ENCODE results near the gene HLA-DMA. TPM values are rescaled to one million over a fixed set of nuclear protein-coding genes. Genes with fewer than 3 reads are reported as not detected.

Gene HLA-DMA
- total and polyA plus RNA-seq, 9 of the 15 experiments (the other 6 are each of a cell fraction or from before 2014, with no cell fraction given) = 0.13 to 0.83 (median 0.51) TPM

GRCh38 chr6:32972353-32973143 is 19.7 kb upstream of the HLA-DMA start (continued):
- TF ChIP-seq ZBTB40 (IDR thresholded peaks at IDR 0.05) (no peak), ZBTB40 (CRISPR knock-in tag; IDR thresholded peaks at IDR 0.05) (no peak), GATA2 (CRISPR knock-in tag; IDR thresholded peaks at IDR 0.05) (no peak; the same call in 1 of the 2 replicates), TGIF2 (CRISPR knock-in tag; IDR thresholded peaks at IDR 0.05) (peak; percentile 41; the same call in 1 of the 2 replicates), REST (IDR thresholded peaks at IDR 0.05; ENCODE audit: borderline replicate concordance) (no peak), REST (CRISPR knock-in tag; IDR thresholded peaks at IDR 0.05; ENCODE audit: low read depth) (no peak), CBX5 (IDR thresholded peaks at IDR 0.05; ENCODE audit: borderline replicate concordance, low read depth) (no peak), NR2C1 (IDR thresholded peaks at IDR 0.05) (no peak), NR2C1 (tag; IDR thresholded peaks at IDR 0.05) (no peak)

All from K562 (cell line).